HG02588 (cell line): ENCODE data around the gene FOXE3.
"Not testable (repeated sequence)": the region's sequence is repeated elsewhere in the genome, so short reads cannot be mapped to it uniquely, and the experiment has no call there.

Experiments used
- ATAC-seq: cut with Tn5 transposase; IDR thresholded peaks from one replicate; pipeline ENCODE4 v1.9.1; 2021; ENCODE audit warnings: mild to moderate bottlenecking, moderate library complexity; ENCODE audit not compliant: unreplicated experiment

The FOXE3 gene

GRCh38 chr1:47445823-47446550 lies 29.9 kb downstream of the FOXE3 start:
- no peak for ATAC-seq

DNA sequence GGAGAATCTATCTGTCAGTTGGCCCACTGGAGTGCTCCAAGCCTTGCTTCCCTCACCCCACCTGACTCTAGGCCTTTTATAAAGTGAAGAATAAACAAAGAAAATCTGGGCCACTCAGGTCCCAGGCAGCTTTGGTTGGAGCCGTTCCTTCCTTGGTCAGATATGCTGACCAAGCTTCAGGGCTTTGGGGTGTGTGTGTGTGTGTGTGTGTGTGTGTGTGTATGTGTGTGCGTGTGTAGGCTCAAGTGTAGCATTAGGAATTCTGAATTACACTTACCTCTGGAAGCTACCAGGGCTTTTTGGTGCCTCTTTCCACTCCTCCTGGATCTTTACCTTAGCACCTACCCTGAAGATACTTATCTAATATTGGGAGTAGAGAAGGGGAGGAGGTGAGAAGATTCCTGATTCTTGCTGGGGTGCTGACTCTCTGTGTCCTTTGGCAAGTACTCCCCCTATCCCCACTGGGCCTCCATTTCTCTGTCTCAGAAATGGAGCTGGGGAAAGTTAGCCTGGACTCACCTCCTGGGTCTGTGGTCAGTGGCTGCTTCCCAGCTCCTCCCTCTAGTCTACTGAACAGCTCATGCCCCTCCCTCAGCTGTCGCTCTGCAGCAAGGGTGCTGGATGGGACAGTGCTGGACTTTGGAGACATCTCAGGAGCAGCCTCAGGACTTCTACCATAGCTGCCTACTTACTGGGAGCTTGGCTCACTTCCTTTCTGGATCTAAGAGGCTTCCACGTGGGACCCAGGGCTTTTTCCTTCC lies 32.6 kb downstream of the FOXE3 start:
- ATAC-seq = no peak

DNA sequence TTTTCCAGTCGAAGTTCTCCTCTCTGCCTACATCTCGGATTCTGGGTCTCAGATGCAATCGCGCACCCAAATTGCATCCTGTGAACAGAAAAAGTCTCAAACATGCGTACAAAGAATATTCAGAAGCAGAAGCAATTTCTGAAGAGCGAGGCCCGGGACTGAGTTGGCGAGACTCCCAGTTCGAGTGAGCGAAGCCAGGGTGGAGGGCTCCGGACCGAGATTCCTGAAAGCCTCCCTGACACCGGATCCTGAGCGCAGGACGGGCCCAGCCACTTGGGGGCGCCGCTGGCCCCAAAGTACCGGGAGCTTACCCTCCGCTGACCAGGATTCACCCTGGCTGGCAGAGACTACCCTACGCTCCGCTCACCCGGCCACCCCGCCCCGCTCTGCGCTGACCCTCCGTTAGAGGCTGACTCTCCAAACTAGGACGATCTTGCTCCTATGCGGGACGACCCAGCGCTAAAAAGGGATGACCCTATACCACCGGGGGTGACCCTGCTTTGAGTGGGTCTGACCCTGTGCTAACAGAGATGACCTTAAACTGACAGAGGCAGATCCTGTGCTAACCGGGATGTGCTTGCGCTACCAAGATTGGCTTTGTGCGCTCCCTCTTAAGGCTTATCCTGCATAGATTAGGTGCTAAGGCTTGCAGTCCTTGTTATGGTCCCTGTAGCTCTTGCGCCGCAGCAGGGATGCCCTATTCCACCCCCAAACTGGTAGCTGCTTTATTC lies 33.9 kb downstream of the FOXE3 start:
- no peak for ATAC-seq

GRCh38 chr1:47450606-47451005 lies 34.5 kb downstream of the FOXE3 start:
- ATAC-seq = no peak

- no peak for ATAC-seq
Measured at GRCh38 chr1:47452426-47452825, 36.3 kb downstream of the FOXE3 start.

DNA sequence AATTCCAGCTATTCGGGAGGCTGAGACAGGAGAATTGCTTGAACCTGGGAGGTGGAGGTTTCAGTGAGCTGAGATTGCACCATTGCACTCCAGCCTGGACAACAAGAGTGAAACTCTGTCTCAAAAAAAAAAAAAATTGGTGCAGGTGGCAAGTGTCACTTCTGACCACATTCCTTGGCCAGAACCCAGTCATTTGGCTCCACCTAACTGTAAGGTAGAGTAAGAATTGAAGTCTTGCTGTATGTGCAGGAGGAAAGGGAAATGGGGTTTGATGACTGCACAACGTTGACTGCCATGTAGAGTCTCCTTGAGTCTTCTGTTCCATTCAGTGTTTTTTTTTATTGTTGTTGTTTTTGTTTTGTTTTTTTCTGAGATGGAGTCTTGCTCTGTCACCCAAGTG lies 37.8 kb downstream of the FOXE3 start:
- ATAC-seq = not testable (repeated sequence)

DNA sequence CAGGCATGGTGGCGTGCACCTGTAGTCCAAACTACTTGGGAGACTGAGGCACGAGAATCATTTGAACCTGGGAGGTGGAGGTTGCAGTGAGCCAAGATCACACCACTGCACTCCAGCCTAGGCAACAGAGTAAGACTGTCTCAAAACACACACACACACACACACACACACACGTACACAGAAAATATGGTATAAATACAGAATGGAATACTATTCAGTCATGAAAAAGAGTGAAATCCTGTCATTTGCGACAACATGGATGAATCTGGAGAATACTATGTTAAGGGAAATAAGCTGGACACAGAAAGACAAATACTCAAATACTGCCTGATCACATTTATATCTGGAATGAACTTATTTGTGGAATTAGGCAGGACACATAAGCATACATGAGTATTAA lies 40.2 kb downstream of the FOXE3 start:
- ATAC-seq = no peak

GRCh38 chr1:47457547-47457946 lies 41.5 kb downstream of the FOXE3 start:
- not testable (repeated sequence) for ATAC-seq

- ATAC-seq = no peak
Measured at GRCh38 chr1:47459253-47459788, 43.2 kb downstream of the FOXE3 start.

GRCh38 chr1:47460040-47460439 lies 44.0 kb downstream of the FOXE3 start:
- ATAC-seq = no peak

DNA sequence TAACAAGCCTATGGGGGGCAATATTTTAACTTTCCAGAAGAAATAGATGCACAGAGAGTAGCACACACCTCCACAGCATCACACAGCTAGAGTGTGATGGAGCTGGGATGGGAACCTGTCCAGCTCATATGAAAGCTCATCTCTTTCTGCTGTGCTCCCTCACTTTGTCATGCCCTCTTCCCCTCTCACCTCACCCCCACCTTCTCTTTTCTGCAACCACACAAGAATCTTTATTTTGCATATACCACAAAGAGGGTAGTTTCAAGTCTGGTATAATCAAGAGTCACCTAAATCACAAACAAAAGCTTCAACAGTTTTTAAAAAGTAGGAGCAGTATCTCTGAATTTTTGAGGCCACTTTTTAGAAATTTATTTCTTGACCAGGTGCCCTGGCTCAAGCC lies 44.4 kb downstream of the FOXE3 start:
- ATAC-seq = no peak

DNA sequence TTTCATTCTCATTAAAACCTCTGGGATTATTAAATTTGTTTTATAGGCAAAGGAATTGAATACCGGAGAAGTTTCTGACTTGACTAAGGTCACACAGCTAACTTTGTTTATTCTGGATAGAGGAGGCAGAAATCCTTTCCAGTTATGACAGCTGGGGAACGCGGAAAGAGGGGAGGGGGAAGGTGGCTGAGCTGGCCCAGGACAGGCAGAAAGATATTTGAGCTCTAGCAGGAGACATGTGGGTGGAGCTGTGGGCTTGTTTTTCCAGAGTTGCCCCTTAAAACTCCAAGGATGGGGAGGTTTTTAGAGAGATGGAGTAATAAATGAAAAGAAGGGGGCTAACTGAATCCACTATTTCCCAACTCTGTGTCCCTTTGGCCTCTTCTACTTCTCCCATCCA lies 49.5 kb downstream of the FOXE3 start:
- ATAC-seq = no peak
